GM12878 (cell line): Measurements from ENCODE around the gene TSLP. TPM values are rescaled to one million over a fixed set of nuclear protein-coding genes. Genes with fewer than 3 reads are reported as not detected.
A peak's percentile ranks its signal among the peaks of the same experiment; 100 is the strongest.

ENCODE experiments used
- ATAC-seq: fragments of 200-7000 bp; cut with Tn5 transposase; 3 replicates; pipeline ENCODE4 v1.9.1; 2020; ENCODE audit warnings: mild to moderate bottlenecking, moderate library complexity
- BruUV-seq: library from RNA; stranded (reverse); fragments of 400-500 nt; replicated peaks from 2 replicates; lab custom pipeline; 2021; lab: Mats Ljungman, UMichigan
- CTCF ChIA-PET: fragments of 300-600 bp; sonication (Branson Sonifier 250); formaldehyde crosslinking; extraction: SDS; loops from one replicate; lab custom pipeline; 2021; ENCODE audit warnings: inconsistent platforms; lab: Yijun Ruan, JAX
- POLR2A ChIA-PET: fragments of 350-600 bp; formaldehyde crosslinking; extraction: SDS; loops from one replicate; lab custom pipeline; 2021; ENCODE audit warnings: inconsistent platforms; lab: Charles Lee
- RAD21 ChIA-PET: fragments of 300-600 bp; sonication (Branson Sonifier 250); formaldehyde crosslinking; loops from one replicate; lab custom pipeline; 2023; ENCODE audit warnings: antibody characterized with exemption; ENCODE audit not compliant: unreplicated experiment; lab: Charles Lee
- SMC1A ChIA-PET: fragments of 300-600 bp; sonication (Branson Sonifier 250); formaldehyde crosslinking; loops from one replicate; lab custom pipeline; 2023; ENCODE audit not compliant: unreplicated experiment, uncharacterized antibody; lab: Charles Lee
- DNase-seq: peaks from one replicate; pipeline ENCODE4 v3.0.0-alpha.2; 2011; ENCODE audit warnings: low read depth, low spot score
- FAIRE-seq: peaks from 3 replicates; lab custom pipeline; 2011; peaks lifted over from hg19 to GRCh38; lab: Jason Lieb, UNC
- H2AFZ ChIP-seq: 2 replicates; pipeline ENCODE4 v1.6.0; 2011; ENCODE audit warnings: low read depth, low read length, control low read depth; ENCODE audit not compliant: control insufficient read depth
- H3K27ac ChIP-seq: 2 replicates; pipeline ENCODE4 v1.5.1; 2011; ENCODE audit warnings: control low read depth; ENCODE audit not compliant: control insufficient read depth, insufficient read depth
- H3K27me3 ChIP-seq, 2 experiments: replicated peaks in 1 of 2; 2 replicates each; pipeline versions ENCODE4 v1.6.0 to v1.6.1; 2011; ENCODE audit warnings: low read length in 1 of 2; ENCODE audit not compliant: control insufficient read depth in 2 of 2, insufficient read depth in 2 of 2
- H3K36me3 ChIP-seq, 2 experiments: 2 replicates each; pipeline ENCODE4 v1.5.1; 2011; ENCODE audit warnings: low read length in 1 of 2; ENCODE audit not compliant: control insufficient read depth in 2 of 2, insufficient read depth in 2 of 2
- H3K4me1 ChIP-seq: 2 replicates; pipeline ENCODE4 v1.6.1; 2011; ENCODE audit warnings: mild to moderate bottlenecking, low read length, moderate library complexity, mixed read lengths; ENCODE audit not compliant: control insufficient read depth, insufficient read depth
- H3K4me2 ChIP-seq: 2 replicates; pipeline ENCODE4 v1.6.0; 2011; ENCODE audit warnings: control low read depth; ENCODE audit not compliant: control insufficient read depth, insufficient read depth
- H3K4me3 ChIP-seq: fragments of 200-600 bp; sonication (generic); 2 replicates; pipeline ENCODE4 v1.5.1; 2016
- H3K79me2 ChIP-seq: 2 replicates; pipeline ENCODE4 v1.6.0; 2011; ENCODE audit warnings: low read length; ENCODE audit not compliant: control insufficient read depth, insufficient read depth
- H3K9ac ChIP-seq: 2 replicates; pipeline ENCODE4 v1.8.0; 2011; ENCODE audit warnings: low read length, control low read depth, mixed read lengths; ENCODE audit not compliant: control insufficient read depth, insufficient read depth
- H3K9me3 ChIP-seq: replicated peaks from 3 replicates; pipeline ENCODE4 v1.5.1; 2011; ENCODE audit warnings: mild to moderate bottlenecking, low read length; ENCODE audit not compliant: control insufficient read depth, insufficient read depth
- H4K20me1 ChIP-seq: 2 replicates; pipeline ENCODE4 v1.6.0; 2011; ENCODE audit not compliant: control insufficient read depth, insufficient read depth
- ATF2 ChIP-seq: IDR thresholded peaks from 2 replicates; pipeline ENCODE4 v1.6.1; 2012; ENCODE audit warnings: low read length, inconsistent platforms
- BCL3 ChIP-seq: IDR thresholded peaks from 2 replicates; pipeline ENCODE4 v1.6.1; 2011; ENCODE audit warnings: borderline replicate concordance, low read depth, mild to moderate bottlenecking, moderate library complexity, low read length; ENCODE audit not compliant: insufficient read depth, poor library complexity, severe bottlenecking
- CHD2 ChIP-seq: IDR thresholded peaks from 2 replicates; pipeline ENCODE4 v1.6.1; 2011; ENCODE audit warnings: low read depth, low read length, improper control_type of control experiment, borderline replicate concordance
- CHD4 ChIP-seq: fragments of 200-600 bp; sonication (generic); IDR thresholded peaks from 2 replicates; pipeline ENCODE4 v1.6.1; 2016; ENCODE audit warnings: mild to moderate bottlenecking
- CREB1 ChIP-seq: IDR thresholded peaks from 2 replicates; pipeline ENCODE4 v1.6.1; 2012; ENCODE audit warnings: low read depth, mild to moderate bottlenecking, inconsistent platforms
- EED ChIP-seq: sonication (generic); IDR thresholded peaks from 2 replicates; pipeline ENCODE4 v1.6.1; 2016; ENCODE audit warnings: antibody characterized with exemption, low read depth
- EGR1 ChIP-seq, 2 experiments: IDR thresholded peaks; 1 replicate in 1 of 2; 2 replicates in 1 of 2; pipeline ENCODE4 v1.6.1; 2011 to 2012; ENCODE audit warnings: low read depth in 2 of 2, low read length in 2 of 2, borderline replicate concordance in 1 of 2, mild to moderate bottlenecking in 1 of 2, moderate library complexity in 1 of 2
- HDAC2 ChIP-seq: fragments of 200-600 bp; sonication (generic); IDR thresholded peaks from 2 replicates; pipeline ENCODE4 v1.6.1; 2017
- HSF1 ChIP-seq: fragments of 150-350 bp; IDR thresholded peaks from 2 replicates; pipeline ENCODE4 v1.6.1; 2014; ENCODE audit warnings: mild to moderate bottlenecking, low read depth, low read length
- IRF5 ChIP-seq: fragments of 450-650 bp; IDR thresholded peaks from 2 replicates; pipeline ENCODE4 v1.6.1; 2017; ENCODE audit warnings: borderline replicate concordance
- MAX ChIP-seq: IDR thresholded peaks from 2 replicates; pipeline ENCODE4 v1.6.1; 2012; ENCODE audit warnings: low read depth, low read length, improper control_type of control experiment
- MTA2 ChIP-seq: fragments of 450-650 bp; IDR thresholded peaks from 2 replicates; pipeline ENCODE4 v1.6.1; 2016; ENCODE audit warnings: low read depth, mild to moderate bottlenecking, moderate library complexity
- PKNOX1 ChIP-seq: fragments of 450-650 bp; IDR thresholded peaks from 2 replicates; pipeline ENCODE4 v1.6.1; 2016; ENCODE audit warnings: mild to moderate bottlenecking
- POLR2A ChIP-seq: IDR thresholded peaks from 2 replicates; pipeline ENCODE4 v1.6.1; 2011; ENCODE audit warnings: low read depth, mild to moderate bottlenecking, low read length
- POU2F2 ChIP-seq: IDR thresholded peaks from 3 replicates; pipeline ENCODE4 v1.6.1; 2011; ENCODE audit warnings: low read depth, mild to moderate bottlenecking, low read length, borderline replicate concordance
- RUNX3 ChIP-seq: IDR thresholded peaks from 2 replicates; pipeline ENCODE4 v1.6.1; 2012; ENCODE audit warnings: low read length, inconsistent platforms
- SREBF2 ChIP-seq: IDR thresholded peaks from 2 replicates; pipeline ENCODE4 v1.6.1; 2012; ENCODE audit warnings: mild to moderate bottlenecking, low read length
- WGBS: methylation state at CpG from one replicate; pipeline ENCODE4 v1.1.6; 2016; ENCODE audit warnings: low lambda C conversion rate; ENCODE audit not compliant: insufficient replicate concordance, insufficient coverage; ENCODE audit errors: missing lambda C conversion rate; 5-methylcytosine and 5-hydroxymethylcytosine counted together
- in situ Hi-C: fragments of 300-500 bp; cut with MboI; formaldehyde crosslinking; loops from 9 replicates; pipeline ENCODE4 v1.14.3; 2018; ENCODE audit warnings: mixed read lengths
- intact Hi-C: fragments of 100-400 bp; cut with micrococcal nuclease; formaldehyde crosslinking; loops from one replicate; pipeline ENCODE4 v1.14.2; 2022; ENCODE audit not compliant: unreplicated experiment
- polyA plus RNA-seq, 11 experiments: library from polyadenylated mRNA; depleted of rRNA in 4 of 11; unstranded in 6 of 11; stranded (reverse) in 5 of 11; fragments of >200 nt; fragmentation: Nextera tagmentation in 4 of 11; fragmentation: Illumina TruSeq in 1 of 11; extraction: Ambion mirVana in 4 of 11; extraction: Trizol in 1 of 11; gene quantifications; 1 replicate in 1 of 11; 2 replicates in 10 of 11; pipeline versions ENCODE4 v1.2.1 to v1.2.3, GENCODE V29; 2011 to 2016; ENCODE audit warnings: inconsistent platforms in 2 of 11, missing spikeins in 2 of 11, low read depth in 1 of 11
- total RNA-seq, 4 experiments: library from RNA; depleted of rRNA in 3 of 4; stranded (reverse); fragments of >200 nt in 3 of 4; fragmentation: Illumina TruSeq in 1 of 4; extraction: Trizol in 1 of 4; gene quantifications; 2 replicates each; pipeline versions ENCODE4 v1.2.1 to v1.2.3, GENCODE V29; 2013 to 2021

TSLP gene
- total and polyA plus RNA-seq, 10 of the 15 experiments (the other 5 are each of a cell fraction or from before 2014, with no cell fraction given) = 0.05 to 0.32 TPM; not detected in 8

GRCh38 chr5:111079846-111080245 is 8.3 kb downstream of the TSLP start (continued):
- no peak for TF ChIP-seq HSF1
- no peak for TF ChIP-seq IRF5
- TF ChIP-seq CHD4 = no peak
- TF ChIP-seq BCL3 = no peak
- TF ChIP-seq EED = no peak

- FAIRE-seq (no peak), ATAC-seq (peak; percentile 88), DNase-seq (no peak)
- ChIA-PET CTCF (interaction anchor here (1.5 kb wide), 1 partner anchor 9 kb away, joined by 3 read pairs; the partner anchor contains the start of gene WDR36), SMC1A (no interaction called here), RAD21 (no interaction called here), POLR2A (no interaction called here)
- in situ Hi-C loops = no loop called here
- Histone ChIP-seq H3K4me2 (no peak overlapping the region), H3K4me3 (no peak overlapping the region), H3K36me3 (no peaks in the 10 kb centered on the region), H4K20me1 (no peaks in the 10 kb centered on the region), H3K9ac (no peak overlapping the region), H3K27me3 (no peaks in the 10 kb centered on the region; a peak in 1 of 4 replicates), H3K4me1 (no peaks in the 10 kb centered on the region), H3K79me2 (no peaks in the 10 kb centered on the region), H3K27ac (no peak overlapping the region), H3K9me3 (no peaks in the 10 kb centered on the region), H2AFZ (no peak overlapping the region)
- no TSS peak for BruUV-seq
- intact Hi-C loops = no loop called here
- WGBS = 22% methylated on average over 7 of the region's 7 CpGs
- TF ChIP-seq MAX = no peak
- TF ChIP-seq MTA2 = no peak
- TF ChIP-seq POU2F2 = no peak
- TF ChIP-seq ATF2 = no peak
- TF ChIP-seq RUNX3 = no peak
- no peak for TF ChIP-seq POLR2A
- TF ChIP-seq CHD4 = no peak
- no peak for TF ChIP-seq CHD2
- peak; percentile 88 for TF ChIP-seq PKNOX1
- TF ChIP-seq CREB1 = no peak
- no peak for TF ChIP-seq SREBF2
- no peak for TF ChIP-seq HDAC2
- no peak for TF ChIP-seq EGR1 (IDR thresholded peaks at IDR 0.05; ENCODE audit: borderline replicate concordance in 1 of 2, low read depth in 2 of 2, low read length in 2 of 2)
These were observed 11.8 kb downstream of the TSLP start for GRCh38 chr5:111083323-111083722.
